RWPE2 (cell line): ENCODE data around the gene TBC1D3B.
"Not testable (repeated sequence)": the region's sequence is repeated elsewhere in the genome, so short reads cannot be mapped to it uniquely, and the experiment has no call there.

Source experiments
- ATAC-seq: fragments of 200-7000 bp; cut with Tn5 transposase; 3 replicates; pipeline ENCODE4 v1.9.1; 2021; ENCODE audit warnings: low read depth
- DNase-seq: peaks from one replicate; pipeline ENCODE4 v3.0.0-alpha.2; 2020; ENCODE audit warnings: low spot score
- H3K27ac ChIP-seq: fragments of 450-650 bp; 2 replicates; pipeline ENCODE4 v1.5.1; 2017; ENCODE audit warnings: mild to moderate bottlenecking; ENCODE audit not compliant: poor library complexity, severe bottlenecking
- H3K27me3 ChIP-seq: fragments of 250-450 bp; sonication (Bioruptor Pico); 2 replicates; pipeline ENCODE4 v1.5.1; 2021; ENCODE audit warnings: mild to moderate bottlenecking, moderate library complexity; ENCODE audit not compliant: insufficient read depth, poor library complexity, severe bottlenecking
- H3K36me3 ChIP-seq: fragments of 250-450 bp; sonication (Bioruptor Pico); 2 replicates; pipeline ENCODE4 v1.5.1; 2020; ENCODE audit warnings: low read depth, mild to moderate bottlenecking, moderate library complexity
- H3K4me1 ChIP-seq: fragments of 250-450 bp; sonication (Bioruptor Pico); 2 replicates; pipeline ENCODE4 v1.5.1; 2021; ENCODE audit warnings: mild to moderate bottlenecking, moderate library complexity; ENCODE audit not compliant: insufficient read depth, poor library complexity, severe bottlenecking
- H3K4me3 ChIP-seq: fragments of 250-450 bp; sonication (Bioruptor Pico); 2 replicates; pipeline ENCODE4 v1.5.1; 2021; ENCODE audit warnings: mild to moderate bottlenecking, moderate library complexity; ENCODE audit not compliant: severe bottlenecking
- H3K9me3 ChIP-seq: fragments of 250-450 bp; sonication (Bioruptor Pico); 2 replicates; pipeline ENCODE4 v1.5.1; 2021; ENCODE audit warnings: mild to moderate bottlenecking, moderate library complexity; ENCODE audit not compliant: severe bottlenecking
- CTCF ChIP-seq: fragments of 450-650 bp; IDR thresholded peaks from one replicate; pipeline ENCODE4 v1.5.1; 2017; ENCODE audit warnings: mild to moderate bottlenecking, moderate library complexity; ENCODE audit not compliant: poor library complexity, severe bottlenecking

TBC1D3B gene

GRCh38 chr17:36123431-36123830, 53.0 kb downstream of the TBC1D3B start:
- no peak overlapping the region for H3K27ac ChIP-seq
- no peak for DNase-seq
- TF ChIP-seq CTCF, result no peak

GRCh38 chr17:36121099-36121498, 55.3 kb downstream of the TBC1D3B start:
- H3K27me3 ChIP-seq, DNase-seq, H3K36me3 ChIP-seq, H3K4me1 ChIP-seq, H3K4me3 ChIP-seq, ATAC-seq, H3K27ac ChIP-seq, H3K9me3 ChIP-seq: not testable (repeated sequence)

More at GRCh38 chr17:36123431-36123830, 53.0 kb downstream of the TBC1D3B start:
- H3K9me3 ChIP-seq, result no peaks in the 10 kb centered on the region
- ATAC-seq, result no peak
- H3K4me1 ChIP-seq, result no peaks in the 10 kb centered on the region
- H3K4me3 ChIP-seq, result no peak overlapping the region
- peaks cover 1% of the 10 kb centered on the region for H3K27me3 ChIP-seq
- no peaks in the 10 kb centered on the region for H3K36me3 ChIP-seq

- Histone ChIP-seq H3K4me3 (no peak overlapping the region), H3K27ac (no peak overlapping the region), H3K36me3 (no peaks in the 10 kb centered on the region), H3K9me3 (no peaks in the 10 kb centered on the region), H3K27me3 (no peaks in the 10 kb centered on the region), H3K4me1 (no peaks in the 10 kb centered on the region)
- ATAC-seq, result no peak
- no peak for TF ChIP-seq CTCF
- no peak for DNase-seq
These were observed 56.2 kb downstream of the TBC1D3B start for GRCh38 chr17:36120221-36120620.

GRCh38 chr17:36118477-36119353, 57.7 kb downstream of the TBC1D3B start:
- H3K27me3 ChIP-seq, result no peaks in the 10 kb centered on the region
- DNase-seq (no peak), ATAC-seq (no peak)
- no peaks in the 10 kb centered on the region for H3K36me3 ChIP-seq
- no peaks in the 10 kb centered on the region for H3K9me3 ChIP-seq
- no peak overlapping the region for H3K27ac ChIP-seq
- H3K4me3 ChIP-seq, result no peak overlapping the region
- TF ChIP-seq CTCF, result no peak
- no peaks in the 10 kb centered on the region for H3K4me1 ChIP-seq

GRCh38 chr17:36117505-36118382, 58.7 kb downstream of the TBC1D3B start:
- no peaks in the 10 kb centered on the region for H3K4me1 ChIP-seq
- H3K27me3 ChIP-seq, result no peaks in the 10 kb centered on the region
- TF ChIP-seq CTCF, result no peak
- H3K27ac ChIP-seq, result no peak overlapping the region
- H3K4me3 ChIP-seq, result no peak overlapping the region
- ATAC-seq (no peak), DNase-seq (no peak)
- no peaks in the 10 kb centered on the region for H3K36me3 ChIP-seq
- H3K9me3 ChIP-seq, result no peaks in the 10 kb centered on the region
